Astrocyte of the hippocampus (primary cell): ENCODE results near the gene WNK1.
A peak's percentile ranks its signal among the peaks of the same experiment; 100 is the strongest.
"Not testable (repeated sequence)": the region's sequence is repeated elsewhere in the genome, so short reads cannot be mapped to it uniquely, and the experiment has no call there.

Experiments used
- DNase-seq: peaks from one replicate; pipeline ENCODE4 v3.0.0; 2011; ENCODE audit warnings: low read depth, low spot score

The WNK1 gene

GRCh38 chr12:817941-818600 is 65.7 kb downstream of the WNK1 start:
- DNase-seq: no peak

- DNase-seq: no peak
Observed at GRCh38 chr12:818733-819132, 66.4 kb downstream of the WNK1 start.

DNA sequence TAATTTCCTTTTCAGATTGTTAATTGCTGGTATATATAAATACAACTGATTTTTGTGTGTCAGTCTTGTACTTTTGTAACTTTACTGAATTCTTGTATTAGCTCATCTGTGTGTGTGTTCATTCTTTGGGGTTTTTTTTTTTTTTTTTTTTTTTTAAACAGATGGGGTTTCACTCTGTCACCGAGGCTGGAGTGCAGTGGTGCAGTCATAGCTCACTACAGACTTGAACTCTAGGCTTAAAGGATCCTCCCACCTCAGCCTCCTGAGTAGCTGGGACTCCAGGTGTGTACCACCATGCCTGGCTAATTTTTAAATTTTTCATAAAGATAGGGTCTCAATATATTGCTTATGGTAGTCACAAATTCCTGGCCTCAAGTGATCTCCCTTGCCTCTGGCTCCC is 68.0 kb downstream of the WNK1 start:
- no peak for DNase-seq

DNA sequence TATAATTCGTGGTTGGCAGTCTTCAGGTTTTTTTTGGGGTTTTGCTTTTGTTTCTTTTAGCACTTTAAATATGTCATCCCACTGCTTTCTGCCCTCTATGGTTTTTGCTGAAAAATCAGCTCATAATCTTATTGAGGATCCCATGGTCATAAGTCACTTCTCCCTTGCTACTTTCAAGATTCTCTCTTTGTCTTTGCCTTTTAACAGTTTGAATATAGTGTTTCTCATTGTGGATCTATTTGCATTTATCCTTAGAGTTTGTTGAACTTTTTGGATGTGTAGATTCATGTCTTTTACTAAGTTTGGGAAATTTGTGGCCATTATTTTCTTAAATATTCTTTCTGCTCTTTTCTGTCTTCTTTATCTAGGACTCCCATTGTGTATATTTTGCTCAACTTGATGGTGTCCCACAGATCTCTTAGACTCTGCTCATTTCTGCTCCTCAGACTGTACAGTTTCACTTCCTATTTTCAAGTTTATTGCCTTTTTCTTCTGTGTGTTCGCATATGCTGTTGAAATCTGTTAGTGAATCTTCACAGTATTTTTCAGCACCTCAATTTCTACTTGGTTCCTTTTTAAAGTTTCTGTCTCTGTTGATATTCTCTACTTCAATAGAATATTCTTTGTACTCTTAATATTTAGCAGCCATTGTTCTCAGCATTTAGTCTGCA is 70.8 kb downstream of the WNK1 start:
- DNase-seq: no peak

GRCh38 chr12:826331-826730 is 74.0 kb downstream of the WNK1 start:
- DNase-seq: no peak

GRCh38 chr12:828726-829395 is 76.5 kb downstream of the WNK1 start:
- no peak for DNase-seq

DNA sequence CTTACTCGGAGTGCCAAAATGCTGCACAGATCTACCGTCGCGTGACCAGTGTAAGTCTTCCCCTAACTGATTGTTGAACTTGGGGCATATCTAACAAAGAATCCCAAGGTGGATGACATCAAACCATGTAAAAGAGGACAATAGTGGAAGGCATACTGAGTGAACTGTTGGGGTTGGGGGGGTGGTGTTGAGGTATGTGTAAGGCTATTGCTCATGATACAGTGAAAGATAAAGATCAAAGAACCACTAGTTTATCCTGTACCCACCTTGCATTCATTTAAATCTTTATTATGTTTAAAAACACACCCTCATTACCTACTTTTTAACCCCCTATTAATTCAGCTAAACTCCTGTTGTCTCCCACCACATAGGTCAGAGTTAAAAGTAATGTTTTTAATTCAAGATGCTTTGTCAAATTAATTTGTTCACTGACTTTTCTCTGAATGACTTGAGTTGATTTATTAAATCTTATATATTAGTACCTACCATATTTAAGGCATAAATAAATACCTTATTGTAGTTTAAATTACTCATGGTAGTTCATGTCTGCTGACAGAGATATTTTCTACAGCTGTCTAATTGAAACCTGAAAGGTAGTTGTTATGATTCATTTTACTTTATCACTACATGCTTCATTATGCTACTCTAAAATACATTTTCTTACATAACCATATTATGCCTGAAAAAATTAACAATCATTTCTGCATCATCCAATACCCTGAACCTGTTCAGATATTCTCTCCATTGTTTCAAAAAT is 77.9 kb downstream of the WNK1 start:
- DNase-seq: no peak

DNA sequence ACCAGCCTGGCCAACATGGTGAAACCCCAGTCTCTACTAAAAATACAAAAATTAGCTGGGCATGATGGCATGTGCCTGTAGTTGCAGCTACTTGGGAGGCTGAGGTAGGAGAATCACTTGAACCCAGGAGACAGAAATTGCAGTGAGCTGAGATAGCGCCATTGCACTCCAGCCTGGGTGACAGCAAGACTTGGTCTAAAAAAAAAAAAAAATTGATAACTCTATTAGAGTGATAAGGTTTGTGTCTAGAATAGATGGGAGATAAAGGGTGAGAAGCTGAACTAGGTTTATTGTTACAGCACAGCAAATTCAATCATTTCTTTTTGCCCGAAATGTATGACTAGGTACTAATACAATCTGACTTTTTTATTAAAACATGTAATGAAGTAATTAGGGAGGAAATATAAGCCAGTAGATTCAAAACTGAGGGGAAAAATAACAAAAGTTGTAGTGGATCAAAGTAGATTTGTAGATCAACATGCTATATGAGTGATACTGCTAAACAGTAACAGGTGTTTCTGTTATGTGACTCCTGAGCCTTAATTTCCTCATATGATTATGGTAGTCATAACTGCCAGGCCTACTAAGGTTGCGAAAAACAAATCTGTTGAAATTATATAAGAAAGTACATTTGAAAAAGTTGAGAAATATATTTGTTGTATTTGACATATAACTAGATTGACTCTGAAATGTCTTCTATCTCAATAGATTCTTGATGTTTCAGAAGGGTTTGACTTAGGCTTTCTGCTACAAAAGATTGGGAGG is 83.6 kb downstream of the WNK1 start:
- DNase-seq: no peak

DNA sequence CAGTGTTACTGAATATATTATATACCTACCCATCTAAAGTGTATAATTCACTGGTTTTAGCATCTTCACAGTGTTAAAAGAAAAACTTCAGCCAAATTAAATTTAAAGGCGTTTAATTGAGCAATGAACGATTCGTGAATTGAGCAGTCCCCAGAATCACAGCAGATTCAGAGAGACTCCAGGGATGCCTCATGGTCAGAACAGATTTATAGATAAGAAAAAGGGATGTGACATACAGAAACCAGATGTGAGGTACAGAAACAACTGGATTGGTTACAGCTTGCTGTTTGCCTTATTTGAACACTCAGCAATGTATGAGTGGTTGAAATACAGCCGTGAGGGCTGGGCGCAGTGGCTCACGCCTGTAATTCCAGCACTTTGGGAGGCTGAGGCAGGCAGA is 84.6 kb downstream of the WNK1 start:
- no peak for DNase-seq

DNA sequence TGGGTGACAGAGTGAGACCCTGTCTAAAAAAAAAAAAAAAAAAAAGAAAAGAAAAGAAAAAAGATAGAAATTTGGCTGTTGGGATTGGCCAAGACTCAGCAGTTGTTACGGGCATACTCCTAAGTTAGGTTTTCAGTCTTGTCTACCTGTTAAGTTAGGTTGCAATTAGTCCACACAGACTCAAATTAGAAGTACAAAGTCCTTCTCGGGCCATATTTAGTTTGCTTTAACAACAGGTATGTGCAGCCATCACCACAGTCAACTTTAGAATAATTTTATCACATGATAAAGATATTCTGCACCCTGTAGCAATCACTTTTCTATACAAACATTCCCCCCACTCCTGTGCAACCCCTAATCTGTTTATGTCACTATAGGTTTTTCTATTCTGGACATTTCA is 85.2 kb downstream of the WNK1 start:
- no peak for DNase-seq

DNA sequence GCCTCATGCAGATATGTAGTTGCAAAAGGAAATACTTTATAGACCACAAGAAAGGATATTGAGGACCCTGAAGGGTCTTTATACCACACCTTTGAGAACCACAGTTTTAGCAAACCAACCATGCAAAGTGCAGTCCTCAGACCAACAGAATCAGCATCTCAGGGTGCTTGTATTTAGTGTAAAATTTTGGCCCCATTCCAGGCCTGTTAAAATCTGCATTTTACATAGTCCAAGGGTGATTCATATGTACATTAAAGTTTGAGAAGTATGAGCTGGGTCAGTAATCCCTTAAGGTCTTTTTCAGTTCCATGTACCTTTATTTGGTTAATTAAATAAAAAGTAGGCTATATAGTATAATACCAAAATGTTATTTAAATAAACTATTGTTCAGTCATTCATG is 91.2 kb downstream of the WNK1 start:
- DNase-seq: no peak

GRCh38 chr12:846421-846820 is 94.0 kb downstream of the WNK1 start:
- DNase-seq: no peak

DNA sequence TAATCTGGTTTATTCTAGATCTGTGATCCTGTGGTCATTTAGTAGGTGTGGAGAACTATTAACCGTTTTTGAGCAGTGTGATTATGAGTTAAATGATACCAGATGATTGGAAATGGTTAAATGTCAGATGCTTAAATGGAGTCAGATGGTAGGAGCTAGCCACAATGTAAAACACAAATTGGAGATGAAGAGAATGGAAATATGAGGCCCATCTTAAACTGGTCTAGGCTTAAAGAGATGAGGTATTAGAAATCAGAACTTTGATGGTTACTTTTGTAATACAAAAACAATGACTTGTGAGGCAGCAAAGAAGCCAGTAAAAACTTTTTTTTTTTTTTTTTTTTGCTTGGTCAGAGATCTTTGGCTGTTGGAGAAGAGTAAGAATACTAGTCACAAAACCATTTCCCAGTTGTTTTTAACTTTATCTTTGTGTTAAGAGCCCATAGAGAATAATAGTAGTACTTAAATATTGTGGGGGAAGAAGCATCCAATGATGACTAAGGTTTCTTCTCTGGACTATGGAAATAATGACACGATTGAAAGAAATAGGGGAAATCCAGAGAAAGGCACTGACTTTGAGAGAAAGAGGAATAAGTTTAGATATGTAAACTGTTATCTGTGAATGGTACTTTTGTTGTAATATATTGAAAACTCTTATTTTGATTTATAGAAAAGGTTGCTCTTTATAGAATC is 95.9 kb downstream of the WNK1 start:
- no peak for DNase-seq

GRCh38 chr12:848882-849527 is 96.6 kb downstream of the WNK1 start:
- no peak for DNase-seq

DNA sequence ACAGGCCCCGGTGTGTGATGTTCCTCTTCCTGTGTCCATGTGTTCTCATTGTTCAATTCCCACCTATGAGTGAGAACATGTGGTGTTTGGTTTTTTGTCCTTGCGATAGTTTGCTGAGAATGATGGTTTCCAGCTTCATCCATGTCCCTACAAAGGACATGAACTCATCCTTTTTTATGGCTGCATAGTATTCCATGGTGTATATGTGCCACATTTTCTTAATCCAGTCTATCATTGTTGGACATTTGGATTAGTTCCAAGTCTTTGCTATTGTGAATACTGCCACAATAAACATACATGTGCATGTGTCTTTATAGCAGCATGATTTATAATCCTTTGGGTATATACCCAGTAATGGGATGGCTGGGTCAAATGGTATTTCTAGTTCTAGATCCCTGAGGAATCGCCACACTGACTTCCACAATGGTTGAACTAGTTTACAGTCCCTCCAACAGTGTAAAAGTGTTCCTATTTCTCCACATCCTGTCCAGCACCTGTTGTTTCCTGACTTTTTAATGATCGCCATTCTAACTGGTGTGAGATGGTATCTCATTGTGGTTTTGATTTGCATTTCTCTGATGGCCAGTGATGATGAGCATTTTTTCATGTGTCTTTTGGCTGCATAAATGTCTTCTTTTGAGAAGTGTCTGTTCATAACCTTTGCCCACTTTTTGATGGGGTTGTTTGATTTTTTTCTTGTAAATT is 97.5 kb downstream of the WNK1 start:
- DNase-seq: not testable (repeated sequence)

DNA sequence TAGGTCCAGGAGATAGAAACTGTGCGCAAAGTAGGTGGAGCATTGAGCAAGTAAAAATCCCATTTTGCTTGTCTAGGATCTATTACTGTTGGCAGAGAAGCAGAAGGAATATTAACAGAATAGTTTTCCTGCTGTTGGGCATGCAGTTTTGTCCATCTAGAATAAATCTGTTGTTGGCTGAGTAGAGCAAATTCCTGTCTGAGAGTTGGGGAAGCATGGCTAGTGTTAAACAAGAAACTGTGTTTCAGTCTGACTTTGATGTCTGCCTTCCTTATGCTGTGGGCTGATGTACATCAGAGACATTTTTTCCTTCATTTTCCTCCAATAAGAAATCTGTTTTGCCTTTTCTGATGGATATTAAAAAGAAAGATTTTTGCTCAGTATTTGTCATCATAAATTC is 99.0 kb downstream of the WNK1 start:
- DNase-seq: peak; percentile 53

- peak; percentile 55 for DNase-seq
Observed at GRCh38 chr12:851913-852312, 99.5 kb downstream of the WNK1 start.

DNA sequence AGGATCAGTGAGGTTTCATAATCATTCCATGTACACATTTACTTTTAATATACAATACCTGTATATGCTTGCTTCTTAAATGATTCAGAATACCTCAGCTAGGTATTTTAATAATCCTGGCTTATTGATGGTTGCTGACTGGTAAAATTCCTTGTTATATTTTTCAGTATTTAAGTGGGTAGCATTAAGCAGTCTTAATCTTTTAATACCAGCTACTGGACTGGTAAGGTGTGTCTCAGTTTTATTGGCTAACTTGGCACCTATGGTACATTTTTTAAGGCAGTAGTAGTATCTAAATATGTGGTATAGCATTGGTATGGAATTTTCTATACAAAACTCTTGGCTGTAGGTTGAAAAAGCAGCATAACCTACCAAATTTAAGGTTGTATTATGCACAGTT is 100.5 kb downstream of the WNK1 start:
- DNase-seq: no peak

GRCh38 chr12:857611-858010 is 105.2 kb downstream of the WNK1 start:
- DNase-seq: peak; percentile 45
